Loucy (cell line): Measurements from ENCODE around the gene M1AP.

Experiments
- H2AFZ ChIP-seq: fragments of 200-600 bp; sonication (generic); 2 replicates; pipeline ENCODE4 v1.6.0; 2016; ENCODE audit warnings: antibody characterized with exemption, mild to moderate bottlenecking, low read length, moderate library complexity
- H3F3A ChIP-seq: fragments of 200-600 bp; 2 replicates; pipeline ENCODE4 v1.6.0; 2016; ENCODE audit warnings: antibody characterized with exemption, low read depth, mild to moderate bottlenecking
- H3K27me3 ChIP-seq: fragments of 200-600 bp; sonication (generic); 2 replicates; pipeline ENCODE4 v1.6.1; 2014; ENCODE audit warnings: low read length, mild to moderate bottlenecking; ENCODE audit not compliant: insufficient read depth, poor library complexity, severe bottlenecking
- H3K36me3 ChIP-seq: fragments of 200-600 bp; sonication (generic); 2 replicates; pipeline ENCODE4 v1.6.1; 2016; ENCODE audit warnings: low read length; ENCODE audit not compliant: insufficient read depth
- H3K4me1 ChIP-seq: fragments of 200-600 bp; sonication (generic); 2 replicates; pipeline ENCODE4 v1.5.1; 2014; ENCODE audit warnings: low read length, mild to moderate bottlenecking; ENCODE audit not compliant: insufficient read depth, poor library complexity, severe bottlenecking
- H3K4me2 ChIP-seq: fragments of 200-600 bp; sonication (generic); 2 replicates; pipeline ENCODE4 v1.6.0; 2014; ENCODE audit warnings: antibody characterized with exemption, low read length, low read depth, mild to moderate bottlenecking; ENCODE audit not compliant: poor library complexity, severe bottlenecking
- H3K4me3 ChIP-seq: fragments of 200-600 bp; sonication (generic); 2 replicates; pipeline ENCODE4 v1.5.1; 2014; ENCODE audit warnings: low read length, mild to moderate bottlenecking, mixed read lengths; ENCODE audit not compliant: poor library complexity, severe bottlenecking
- H3K79me2 ChIP-seq: fragments of 200-600 bp; sonication (generic); 2 replicates; pipeline ENCODE4 v1.6.1; 2014; ENCODE audit warnings: low read length; ENCODE audit not compliant: insufficient read depth
- H3K9ac ChIP-seq: fragments of 200-600 bp; sonication (generic); 2 replicates; pipeline ENCODE4 v1.6.0; 2014; ENCODE audit warnings: mild to moderate bottlenecking, low read depth, low read length, moderate library complexity; ENCODE audit not compliant: poor library complexity, severe bottlenecking
- H3K9me2 ChIP-seq: fragments of 200-600 bp; sonication (generic); replicated peaks from 2 replicates; pipeline ENCODE4 v1.6.1; 2016; ENCODE audit warnings: low read depth, low read length, mixed read lengths
- H3K9me3 ChIP-seq: fragments of 200-600 bp; sonication (generic); 2 replicates; pipeline ENCODE4 v1.6.1; 2014; ENCODE audit warnings: mild to moderate bottlenecking, antibody characterized with exemption, low read length, low read depth; ENCODE audit not compliant: insufficient read depth
- H4K20me1 ChIP-seq: fragments of 200-600 bp; sonication (generic); 2 replicates; pipeline ENCODE4 v1.6.0; 2014; ENCODE audit warnings: antibody characterized with exemption, low read length, mild to moderate bottlenecking; ENCODE audit not compliant: insufficient read depth, poor library complexity, severe bottlenecking
- EZH2phosphoT487 ChIP-seq: fragments of 200-600 bp; IDR thresholded peaks from 2 replicates; pipeline ENCODE4 v1.6.1; 2018; ENCODE audit warnings: antibody characterized with exemption, mild to moderate bottlenecking, moderate library complexity, borderline replicate concordance
- TF ChIP-seq, protein P1 (sequence below): fragments of 200-600 bp; sonication (generic); conservative IDR thresholded peaks from 2 replicates; pipeline ENCODE4 v1.5.1; 2014; ENCODE audit warnings: mild to moderate bottlenecking, antibody characterized with exemption, low read length

Gene M1AP

DNA sequence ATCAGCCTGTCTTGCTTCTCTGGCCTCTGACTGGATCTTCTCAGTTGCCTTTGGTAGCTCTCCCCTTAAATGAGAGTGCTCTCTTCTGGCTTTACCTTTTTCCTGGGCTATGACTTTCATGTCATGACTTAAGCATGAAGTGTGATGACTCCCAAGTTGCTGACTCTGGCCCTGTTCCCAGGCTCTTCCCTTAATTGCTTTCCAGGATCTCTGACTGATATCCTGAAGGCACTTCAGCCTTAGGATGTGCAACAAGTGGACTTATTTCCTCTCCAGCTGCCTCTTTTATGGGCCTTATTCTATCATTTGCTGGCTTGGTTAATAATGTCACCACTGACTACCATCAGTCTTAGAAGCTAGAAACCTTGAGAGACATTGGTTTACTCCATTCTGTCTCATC is 23.3 kb upstream of the M1AP start:
- Histone ChIP-seq H3K9ac (no peak overlapping the region), H2AFZ (no peak overlapping the region), H3K4me1 (no peaks in the 10 kb centered on the region), H3K36me3 (peaks cover 3% of the 10 kb centered on the region; the same call in 1 of the 2 replicates), H3K79me2 (no peaks in the 10 kb centered on the region), H3F3A (no peaks in the 10 kb centered on the region), H3K9me3 (no peaks in the 10 kb centered on the region), H3K9me2 (no peaks in the 10 kb centered on the region), H4K20me1 (no peaks in the 10 kb centered on the region), H3K27me3 (no peaks in the 10 kb centered on the region), H3K4me2 (no peak overlapping the region), H3K4me3 (no peak overlapping the region)
- TF ChIP-seq EZH2phosphoT487 = no peak
- TF ChIP-seq, protein P1, sequence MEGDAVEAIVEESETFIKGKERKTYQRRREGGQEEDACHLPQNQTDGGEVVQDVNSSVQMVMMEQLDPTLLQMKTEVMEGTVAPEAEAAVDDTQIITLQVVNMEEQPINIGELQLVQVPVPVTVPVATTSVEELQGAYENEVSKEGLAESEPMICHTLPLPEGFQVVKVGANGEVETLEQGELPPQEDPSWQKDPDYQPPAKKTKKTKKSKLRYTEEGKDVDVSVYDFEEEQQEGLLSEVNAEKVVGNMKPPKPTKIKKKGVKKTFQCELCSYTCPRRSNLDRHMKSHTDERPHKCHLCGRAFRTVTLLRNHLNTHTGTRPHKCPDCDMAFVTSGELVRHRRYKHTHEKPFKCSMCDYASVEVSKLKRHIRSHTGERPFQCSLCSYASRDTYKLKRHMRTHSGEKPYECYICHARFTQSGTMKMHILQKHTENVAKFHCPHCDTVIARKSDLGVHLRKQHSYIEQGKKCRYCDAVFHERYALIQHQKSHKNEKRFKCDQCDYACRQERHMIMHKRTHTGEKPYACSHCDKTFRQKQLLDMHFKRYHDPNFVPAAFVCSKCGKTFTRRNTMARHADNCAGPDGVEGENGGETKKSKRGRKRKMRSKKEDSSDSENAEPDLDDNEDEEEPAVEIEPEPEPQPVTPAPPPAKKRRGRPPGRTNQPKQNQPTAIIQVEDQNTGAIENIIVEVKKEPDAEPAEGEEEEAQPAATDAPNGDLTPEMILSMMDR = no peak

DNA sequence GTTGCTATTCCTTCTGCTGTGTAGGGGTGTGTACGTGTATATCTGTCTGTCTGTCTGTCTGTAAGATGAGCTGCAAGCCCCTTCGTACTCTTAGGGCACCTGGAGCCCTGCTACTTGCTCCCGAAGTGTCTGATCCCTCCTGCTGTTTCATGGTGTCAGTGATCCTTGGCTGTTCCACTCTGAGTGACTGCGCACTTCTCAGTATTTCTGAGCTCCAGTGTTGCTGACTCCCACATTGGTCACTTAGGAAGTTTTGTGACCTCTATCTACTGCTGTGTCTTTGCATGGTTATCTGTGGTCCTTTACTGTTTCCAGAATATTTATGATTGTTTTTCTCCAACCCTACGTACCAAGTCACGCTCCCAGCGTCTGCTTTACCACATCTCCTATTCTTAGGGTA is 22.1 kb upstream of the M1AP start:
- no peak overlapping the region for H2AFZ ChIP-seq
- no peaks in the 10 kb centered on the region for H3K9me3 ChIP-seq
- no peaks in the 10 kb centered on the region for H3K27me3 ChIP-seq
- H3F3A ChIP-seq = no peaks in the 10 kb centered on the region
- no peaks in the 10 kb centered on the region for H3K4me1 ChIP-seq
- no peaks in the 10 kb centered on the region for H3K79me2 ChIP-seq
- H3K9me2 ChIP-seq = no peaks in the 10 kb centered on the region
- no peak overlapping the region for H3K4me3 ChIP-seq
- H3K36me3 ChIP-seq = peaks cover 2% of the 10 kb centered on the region; the same call in 1 of the 2 replicates
- no peak overlapping the region for H3K9ac ChIP-seq
- TF ChIP-seq EZH2phosphoT487 = no peak
- TF ChIP-seq, protein P1 = no peak
- no peak overlapping the region for H3K4me2 ChIP-seq
- no peaks in the 10 kb centered on the region for H4K20me1 ChIP-seq

DNA sequence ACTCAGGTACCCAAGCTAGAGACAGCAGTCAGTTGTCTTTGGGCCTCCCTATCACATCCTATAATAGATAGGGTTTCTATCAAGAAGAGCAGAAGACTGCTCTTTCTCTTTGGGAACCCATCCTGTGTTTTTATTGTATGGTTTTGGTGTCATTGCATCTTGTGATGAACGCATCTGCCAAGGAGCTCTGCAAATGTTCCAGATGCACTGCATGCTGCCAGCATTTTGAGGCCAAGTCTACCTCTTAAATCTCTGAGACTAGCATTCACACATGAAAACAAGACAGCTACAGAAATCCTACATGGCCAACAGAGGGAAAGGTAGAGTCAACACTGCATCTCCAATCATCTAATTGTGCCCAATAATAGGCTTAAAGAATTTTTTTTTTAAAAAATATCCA is 20.0 kb upstream of the M1AP start:
- Histone ChIP-seq H3F3A (no peaks in the 10 kb centered on the region), H4K20me1 (no peaks in the 10 kb centered on the region), H3K9me2 (no peaks in the 10 kb centered on the region), H3K9ac (no peak overlapping the region), H3K4me2 (no peak overlapping the region), H3K27me3 (no peaks in the 10 kb centered on the region), H3K36me3 (no peaks in the 10 kb centered on the region), H3K4me1 (no peaks in the 10 kb centered on the region), H3K4me3 (no peak overlapping the region), H3K9me3 (no peaks in the 10 kb centered on the region), H3K79me2 (no peaks in the 10 kb centered on the region), H2AFZ (no peak overlapping the region)
- TF ChIP-seq, protein P1 = no peak
- no peak for TF ChIP-seq EZH2phosphoT487
